Colonic mucosa (tissue), 4 donors: ENCODE measurements around the gene PRKCE. TPM values are rescaled to one million over a fixed set of nuclear protein-coding genes. Genes with fewer than 3 reads are reported as not detected.

ENCODE experiments used
- DNase-seq: peaks from one replicate; pipeline ENCODE4 v3.0.0-alpha.2; 2020
- H3K27ac ChIP-seq: fragments of 200-600 bp; one replicate; pipeline ENCODE4 v1.8.0; 2021
- H3K27me3 ChIP-seq: fragments of 200-600 bp; one replicate; pipeline ENCODE4 v1.8.0; 2021
- H3K36me3 ChIP-seq: fragments of 200-600 bp; one replicate; pipeline ENCODE4 v1.8.0; 2021
- H3K4me1 ChIP-seq: fragments of 200-600 bp; one replicate; pipeline ENCODE4 v1.8.0; 2021; ENCODE audit warnings: mild to moderate bottlenecking
- H3K4me3 ChIP-seq: fragments of 200-600 bp; one replicate; pipeline ENCODE4 v1.8.0; 2021
- H3K9ac ChIP-seq, 2 donors: one replicate each; pipeline ENCODE4 v1.7.0; 2013; ENCODE audit warnings: control low read depth in 2 of 2, low read depth in 2 of 2, low read length in 2 of 2
- H3K9me3 ChIP-seq: fragments of 200-600 bp; one replicate; pipeline ENCODE4 v1.8.0; 2021
- intact Hi-C: fragments of 100-400 bp; cut with DNase I; formaldehyde crosslinking; loops from one replicate; pipeline ENCODE4 v1.14.1; 2022
- total RNA-seq, 2 donors: library from RNA; stranded (reverse); fragmentation: NEBNext Ultra II Directional in 1 of 2; extraction: Animal tissue kit (Norgen Biotek cat#: 25700) in 1 of 2; gene quantifications; one replicate each; pipeline ENCODE4 v1.2.1, GENCODE V29; 2021
- TF ChIP-seq, protein P1 (sequence below): fragments of 200-600 bp; IDR thresholded peaks from one replicate; pipeline ENCODE4 v1.8.0; 2022; ENCODE audit warnings: antibody characterized with exemption, mild to moderate bottlenecking
- donor health status: healthy.
- donor health status: DM: no; HTN: no; CAD: no.
- donor health status: DM: no; HTN: no; CAD: no.

PRKCE gene
- total RNA-seq, 2 donors from 2014 or later, result 17.5 to 25.8 TPM

DNA sequence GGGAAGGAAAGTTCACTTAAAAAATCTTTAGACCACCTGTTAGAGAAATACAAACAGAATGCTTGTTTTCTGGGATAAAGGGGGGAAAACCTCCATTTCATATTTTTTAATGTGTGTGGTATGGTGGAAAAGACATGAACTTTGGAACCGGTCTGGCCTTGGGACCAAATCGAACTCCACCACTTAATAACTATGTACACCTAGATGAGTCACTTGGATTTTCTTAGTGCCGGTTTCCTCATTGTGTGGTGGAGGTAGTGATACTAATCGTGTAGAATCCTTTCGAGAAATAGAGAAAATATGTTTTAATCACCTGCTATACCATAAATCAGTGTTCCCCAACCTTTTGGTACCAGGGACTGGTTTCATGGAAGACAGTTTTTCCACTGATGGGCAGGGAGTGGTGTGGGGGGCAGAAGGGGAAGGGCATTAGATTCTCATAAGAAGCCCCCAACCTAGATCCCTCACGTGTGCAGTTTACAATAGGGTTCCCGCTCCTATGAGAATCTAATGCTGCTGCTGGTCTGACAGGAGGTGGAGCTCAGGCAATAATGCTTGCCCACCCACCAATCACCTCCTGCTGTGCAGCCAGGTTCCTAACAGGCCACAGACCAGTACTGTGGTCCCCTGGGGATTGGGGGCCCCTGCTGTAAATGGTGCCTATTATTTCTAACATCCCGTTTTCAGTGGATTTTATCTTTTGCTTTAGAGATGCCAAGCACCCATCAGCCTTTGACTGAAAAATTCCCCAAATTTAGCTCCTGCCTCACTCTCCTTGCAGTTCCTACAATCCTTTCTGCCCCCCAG, 308.8 kb downstream of the PRKCE start:
- peaks cover 4% of the 10 kb centered on the region for H3K4me1 ChIP-seq
- peak overlapping the region; percentile 53 for H3K27ac ChIP-seq
- no peak overlapping the region for H3K4me3 ChIP-seq
- no peaks in the 10 kb centered on the region for H3K9me3 ChIP-seq
- TF ChIP-seq, protein P1, sequence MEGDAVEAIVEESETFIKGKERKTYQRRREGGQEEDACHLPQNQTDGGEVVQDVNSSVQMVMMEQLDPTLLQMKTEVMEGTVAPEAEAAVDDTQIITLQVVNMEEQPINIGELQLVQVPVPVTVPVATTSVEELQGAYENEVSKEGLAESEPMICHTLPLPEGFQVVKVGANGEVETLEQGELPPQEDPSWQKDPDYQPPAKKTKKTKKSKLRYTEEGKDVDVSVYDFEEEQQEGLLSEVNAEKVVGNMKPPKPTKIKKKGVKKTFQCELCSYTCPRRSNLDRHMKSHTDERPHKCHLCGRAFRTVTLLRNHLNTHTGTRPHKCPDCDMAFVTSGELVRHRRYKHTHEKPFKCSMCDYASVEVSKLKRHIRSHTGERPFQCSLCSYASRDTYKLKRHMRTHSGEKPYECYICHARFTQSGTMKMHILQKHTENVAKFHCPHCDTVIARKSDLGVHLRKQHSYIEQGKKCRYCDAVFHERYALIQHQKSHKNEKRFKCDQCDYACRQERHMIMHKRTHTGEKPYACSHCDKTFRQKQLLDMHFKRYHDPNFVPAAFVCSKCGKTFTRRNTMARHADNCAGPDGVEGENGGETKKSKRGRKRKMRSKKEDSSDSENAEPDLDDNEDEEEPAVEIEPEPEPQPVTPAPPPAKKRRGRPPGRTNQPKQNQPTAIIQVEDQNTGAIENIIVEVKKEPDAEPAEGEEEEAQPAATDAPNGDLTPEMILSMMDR, result no peak
- intact Hi-C loops, result no loop called here
- no peaks in the 10 kb centered on the region for H3K36me3 ChIP-seq
- H3K9ac ChIP-seq, result peak overlapping the region in 1 of 2 donors; percentile 30
- H3K27me3 ChIP-seq, result no peaks in the 10 kb centered on the region
- DNase-seq, result peak; percentile 39

DNA sequence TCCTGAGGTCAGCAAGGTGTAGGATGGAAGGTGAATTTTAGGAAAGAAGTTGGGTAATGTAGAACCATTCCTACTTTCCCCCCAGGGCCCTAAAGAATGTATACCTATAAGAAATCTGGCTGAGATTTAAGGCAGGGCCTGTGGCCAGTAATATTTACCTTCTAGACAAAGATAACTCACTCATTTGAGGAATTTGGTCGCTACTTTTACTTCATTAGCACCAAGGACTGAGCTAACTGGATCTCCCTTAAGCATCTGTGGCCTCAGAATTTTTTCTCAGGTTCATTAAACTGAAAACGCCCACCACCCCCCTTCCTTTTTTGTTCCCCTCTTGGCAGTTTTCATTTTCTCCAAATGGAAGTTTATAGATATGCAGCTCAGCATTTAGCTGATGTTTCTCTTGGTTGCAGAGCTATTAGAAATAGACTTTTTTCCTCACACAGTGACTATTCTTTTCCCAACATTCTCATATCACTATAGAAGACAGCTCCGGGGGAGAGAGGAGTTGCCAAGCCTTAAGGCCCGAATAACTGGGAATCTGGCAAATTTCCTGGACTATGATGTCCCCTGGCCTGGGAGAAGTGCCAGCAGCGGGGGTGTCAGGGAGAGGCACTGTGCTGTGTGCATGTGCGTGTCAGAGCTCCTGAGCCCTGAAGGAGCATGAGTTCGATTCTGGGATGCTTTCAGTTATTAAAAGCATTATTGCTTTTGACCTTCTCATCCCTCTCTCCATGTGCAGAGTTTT, 310.9 kb downstream of the PRKCE start:
- Histone ChIP-seq H3K4me1 (peaks cover 4% of the 10 kb centered on the region), H3K9me3 (no peaks in the 10 kb centered on the region), H3K36me3 (no peaks in the 10 kb centered on the region), H3K27ac (peak overlapping the region; percentile 53), H3K4me3 (no peak overlapping the region), H3K27me3 (no peaks in the 10 kb centered on the region), H3K9ac (peak overlapping the region in 1 of 2 donors; percentile 27)
- DNase-seq, result peak; percentile 38
- TF ChIP-seq, protein P1, result no peak
- intact Hi-C loops, result no loop called here

DNA sequence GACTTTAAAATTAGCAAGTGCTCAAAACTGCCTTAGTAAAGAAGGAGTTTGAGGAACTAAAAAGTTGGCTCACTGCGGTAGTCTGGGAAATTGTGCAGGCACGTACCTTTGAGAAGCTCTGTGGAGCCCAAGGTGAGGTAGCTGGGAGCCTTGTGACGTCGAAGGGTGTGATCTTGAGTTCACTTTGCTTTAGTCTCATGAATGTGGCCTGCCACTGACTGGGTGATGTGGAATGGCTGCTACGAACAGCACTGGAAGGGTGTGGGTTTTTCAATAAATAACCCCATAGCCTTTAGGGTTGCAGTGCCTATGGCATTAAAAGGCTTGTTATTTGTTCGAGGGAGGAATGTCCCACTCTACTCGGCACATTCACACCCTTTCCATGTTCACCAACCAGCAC, 312.3 kb downstream of the PRKCE start:
- Histone ChIP-seq H3K27ac (peak overlapping the region; percentile 39), H3K4me1 (peaks cover 4% of the 10 kb centered on the region), H3K9me3 (no peaks in the 10 kb centered on the region), H3K4me3 (no peak overlapping the region), H3K36me3 (no peaks in the 10 kb centered on the region), H3K9ac (peak overlapping the region in 1 of 2 donors; percentile 43), H3K27me3 (no peaks in the 10 kb centered on the region)
- intact Hi-C loops, result no loop called here
- TF ChIP-seq, protein P1, result no peak
- no peak for DNase-seq

DNA sequence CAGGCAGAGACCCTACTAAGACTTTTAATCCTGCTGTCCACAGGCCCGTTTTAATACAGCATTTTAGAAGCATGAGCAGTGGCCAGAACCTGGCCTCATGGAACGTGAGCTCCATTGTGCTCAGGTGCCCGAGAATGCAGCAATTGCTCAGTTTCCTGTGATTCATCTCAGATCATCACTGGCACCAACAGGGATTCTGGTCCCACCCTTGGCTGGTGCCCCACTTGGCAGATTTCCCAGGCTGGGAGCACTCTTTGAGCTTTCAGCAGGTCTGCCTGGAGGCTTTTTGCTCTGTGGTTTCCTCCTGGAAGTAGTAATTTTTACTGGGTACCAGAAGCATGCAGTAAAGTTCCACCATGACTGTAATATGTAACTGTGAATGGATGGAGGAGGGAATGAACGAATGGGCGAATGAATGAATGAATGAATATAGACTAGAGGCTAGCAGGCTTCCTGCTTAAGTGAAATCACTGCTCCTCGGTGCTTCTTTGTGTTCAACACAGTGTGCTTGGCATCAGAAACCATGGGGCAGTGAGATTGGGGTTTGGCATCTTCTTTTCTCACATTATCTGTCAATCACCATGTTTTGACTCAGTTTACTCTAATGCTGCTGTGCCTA, 312.9 kb downstream of the PRKCE start:
- TF ChIP-seq, protein P1, result no peak
- H3K9me3 ChIP-seq, result no peaks in the 10 kb centered on the region
- no peaks in the 10 kb centered on the region for H3K27me3 ChIP-seq
- intact Hi-C loops, result no loop called here
- H3K36me3 ChIP-seq, result no peaks in the 10 kb centered on the region
- DNase-seq, result peak; percentile 96
- H3K4me3 ChIP-seq, result no peak overlapping the region
- H3K4me1 ChIP-seq, result peaks cover 4% of the 10 kb centered on the region
- peak overlapping the region in 1 of 2 donors; percentile 43 for H3K9ac ChIP-seq
- H3K27ac ChIP-seq, result peak overlapping the region; percentile 39

DNA sequence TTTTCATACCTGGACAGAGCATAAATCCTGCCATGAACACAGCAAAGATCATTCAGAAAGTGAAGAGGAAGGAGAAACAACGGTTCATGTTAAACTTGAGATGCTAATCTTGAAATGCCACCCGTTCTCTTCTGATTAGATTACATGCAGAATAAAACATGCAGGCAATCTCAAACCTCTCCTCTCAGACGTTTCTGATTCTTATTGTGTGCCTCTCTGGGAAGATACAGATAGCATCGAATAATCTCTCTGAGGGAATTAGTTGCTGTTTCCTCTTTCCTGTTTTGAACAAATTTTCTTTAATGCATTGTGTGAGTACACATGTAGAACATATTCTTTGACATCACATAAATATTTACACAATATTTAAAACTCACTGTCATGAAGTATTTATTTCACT, 313.4 kb downstream of the PRKCE start:
- no peak overlapping the region for H3K27ac ChIP-seq
- no peaks in the 10 kb centered on the region for H3K9me3 ChIP-seq
- no peaks in the 10 kb centered on the region for H3K36me3 ChIP-seq
- no peak overlapping the region for H3K9ac ChIP-seq
- intact Hi-C loops, result no loop called here
- TF ChIP-seq, protein P1, result no peak
- H3K4me3 ChIP-seq, result no peak overlapping the region
- H3K27me3 ChIP-seq, result no peaks in the 10 kb centered on the region
- H3K4me1 ChIP-seq, result peaks cover 4% of the 10 kb centered on the region
- DNase-seq, result no peak
